H9 (cell line): ENCODE results near the gene SLCO1C1. TPM values are rescaled to one million over a fixed set of nuclear protein-coding genes. Genes with fewer than 3 reads are reported as not detected.

Experiments used
- DNase-seq: peaks from one replicate; pipeline ENCODE4 v3.0.0-alpha.2; 2017
- H2AFZ ChIP-seq: one replicate; pipeline ENCODE4 v1.6.1; 2013; ENCODE audit warnings: mild to moderate bottlenecking, low read length, control low read depth, moderate library complexity
- H2AK5ac ChIP-seq: 2 replicates; pipeline ENCODE4 v1.6.1; 2013; ENCODE audit warnings: low read length, control low read depth, mixed read lengths; ENCODE audit not compliant: insufficient read length
- H2BK120ac ChIP-seq: one replicate; pipeline ENCODE4 v1.6.1; 2013; ENCODE audit warnings: low read depth, mild to moderate bottlenecking, low read length, control low read depth, inconsistent platforms; ENCODE audit not compliant: poor library complexity, severe bottlenecking
- H2BK12ac ChIP-seq: 2 replicates; pipeline ENCODE4 v1.6.1; 2013; ENCODE audit warnings: low read length, control low read depth, mixed read lengths, low read depth; ENCODE audit not compliant: insufficient read length
- H2BK15ac ChIP-seq: 2 replicates; pipeline ENCODE4 v1.6.1; 2013; ENCODE audit warnings: low read depth, low read length, control low read depth
- H2BK20ac ChIP-seq: one replicate; pipeline ENCODE4 v1.6.1; 2013; ENCODE audit warnings: low read depth, mild to moderate bottlenecking, low read length, control low read depth, inconsistent platforms; ENCODE audit not compliant: poor library complexity, severe bottlenecking
- H2BK5ac ChIP-seq: 2 replicates; pipeline ENCODE4 v1.6.1; 2013; ENCODE audit warnings: low read length, control low read depth, mixed read lengths; ENCODE audit not compliant: insufficient read length
- H3K14ac ChIP-seq: 2 replicates; pipeline ENCODE4 v1.6.1; 2013; ENCODE audit warnings: low read length, control low read depth; ENCODE audit not compliant: insufficient read depth
- H3K18ac ChIP-seq: 2 replicates; pipeline ENCODE4 v1.6.1; 2013; ENCODE audit warnings: low read depth, mild to moderate bottlenecking, mixed read lengths, low read length, control low read depth; ENCODE audit not compliant: insufficient read length
- H3K23ac ChIP-seq: 2 replicates; pipeline ENCODE4 v1.6.1; 2013; ENCODE audit warnings: low read length, control low read depth, mixed read lengths, low read depth; ENCODE audit not compliant: insufficient read length
- H3K23me2 ChIP-seq: 2 replicates; pipeline ENCODE4 v1.6.1; 2013; ENCODE audit warnings: low read depth, mild to moderate bottlenecking, mixed read lengths, low read length, control low read depth; ENCODE audit not compliant: insufficient read length, poor library complexity, severe bottlenecking
- H3K27ac ChIP-seq: 2 replicates; pipeline ENCODE4 v1.5.1; 2013; ENCODE audit warnings: low read length, control low read depth, mixed read lengths, low read depth; ENCODE audit not compliant: insufficient read length
- H3K27me3 ChIP-seq: 2 replicates; pipeline ENCODE4 v1.6.1; 2013; ENCODE audit warnings: low read length, control low read depth, inconsistent platforms; ENCODE audit not compliant: insufficient read depth
- H3K4ac ChIP-seq: 2 replicates; pipeline ENCODE4 v1.6.1; 2013; ENCODE audit warnings: low read depth, mild to moderate bottlenecking, control low read depth, inconsistent platforms, low read length, moderate library complexity
- H3K4me1 ChIP-seq: 2 replicates; pipeline ENCODE4 v1.6.1; 2013; ENCODE audit warnings: low read length, control low read depth, inconsistent platforms; ENCODE audit not compliant: insufficient read depth
- H3K4me2 ChIP-seq: 2 replicates; pipeline ENCODE4 v1.6.1; 2013; ENCODE audit warnings: low read length, control low read depth, mixed read lengths; ENCODE audit not compliant: insufficient read length, insufficient read depth
- H3K56ac ChIP-seq: 2 replicates; pipeline ENCODE4 v1.6.1; 2013; ENCODE audit warnings: low read depth, mild to moderate bottlenecking, mixed read lengths, low read length, control low read depth; ENCODE audit not compliant: insufficient read length
- H3K79me1 ChIP-seq: 2 replicates; pipeline ENCODE4 v1.6.1; 2013; ENCODE audit warnings: low read depth, mild to moderate bottlenecking, moderate library complexity, low read length, control low read depth, inconsistent platforms; ENCODE audit not compliant: insufficient read depth, poor library complexity, severe bottlenecking
- H3K79me2 ChIP-seq: 2 replicates; pipeline ENCODE4 v1.6.1; 2013; ENCODE audit warnings: low read length, control low read depth, inconsistent platforms; ENCODE audit not compliant: insufficient read depth
- H3K9ac ChIP-seq: 2 replicates; pipeline ENCODE4 v1.6.1; 2013; ENCODE audit warnings: low read length, control low read depth, mixed read lengths; ENCODE audit not compliant: insufficient read length; ENCODE audit errors: extremely low read depth
- H3K9me3 ChIP-seq: one replicate; pipeline ENCODE4 v1.6.1; 2013; ENCODE audit warnings: low read depth, low read length, inconsistent platforms; ENCODE audit not compliant: control insufficient read depth
- H3T11ph ChIP-seq: one replicate; pipeline ENCODE4 v1.6.1; 2013; ENCODE audit warnings: mild to moderate bottlenecking, low read length, control low read depth, inconsistent platforms
- H4K20me1 ChIP-seq: one replicate; pipeline ENCODE4 v1.6.1; 2013; ENCODE audit not compliant: control insufficient read depth, insufficient read length, insufficient read depth
- H4K5ac ChIP-seq: 2 replicates; pipeline ENCODE4 v1.6.1; 2013; ENCODE audit warnings: low read depth, mild to moderate bottlenecking, mixed read lengths, low read length, control low read depth; ENCODE audit not compliant: insufficient read length
- H4K8ac ChIP-seq: replicated peaks from 2 replicates; pipeline ENCODE4 v1.6.1; 2013; ENCODE audit warnings: low read length, control low read depth, mixed read lengths, low read depth; ENCODE audit not compliant: insufficient read length
- H4K91ac ChIP-seq: 2 replicates; pipeline ENCODE4 v1.6.1; 2013; ENCODE audit warnings: low read depth, mild to moderate bottlenecking, moderate library complexity, mixed read lengths, low read length, control low read depth; ENCODE audit not compliant: insufficient read length
- H3K27ac Mint-ChIP-seq, 3 experiments: 2 replicates in 2 of 3; 3 replicates in 1 of 3; pipeline ENCODE4 v1.8.0; 2020 to 2021; ENCODE audit warnings: mixed read lengths in 3 of 3, mild to moderate bottlenecking in 1 of 3, moderate library complexity in 1 of 3
- H3K27me3 Mint-ChIP-seq: 2 replicates; pipeline ENCODE4 v1.8.0; 2021; ENCODE audit warnings: low read depth, mild to moderate bottlenecking, moderate library complexity, mixed read lengths
- H3K36me3 Mint-ChIP-seq, 3 experiments: 2 replicates in 2 of 3; 3 replicates in 1 of 3; pipeline ENCODE4 v1.8.0; 2020 to 2021; ENCODE audit warnings: low read depth in 3 of 3, mixed read lengths in 3 of 3; ENCODE audit not compliant: insufficient read depth in 1 of 3
- H3K4me1 Mint-ChIP-seq, 2 experiments: 2 replicates each; pipeline ENCODE4 v1.8.0; 2020; ENCODE audit warnings: mixed read lengths in 2 of 2
- H3K4me3 Mint-ChIP-seq, 2 experiments: 2 replicates in 1 of 2; 3 replicates in 1 of 2; pipeline ENCODE4 v1.8.0; 2020 to 2021; ENCODE audit warnings: mild to moderate bottlenecking in 2 of 2, mixed read lengths in 2 of 2, moderate library complexity in 1 of 2
- H3K9me3 Mint-ChIP-seq, 2 experiments: 2 replicates in 1 of 2; 3 replicates in 1 of 2; pipeline ENCODE4 v1.8.0; 2020; ENCODE audit warnings: mild to moderate bottlenecking in 2 of 2, mixed read lengths in 2 of 2, moderate library complexity in 1 of 2
- WGBS: extraction: QIAGEN DNeasy Blood & Tissue Kit; methylation state at CpG from one replicate; pipeline ENCODE4 v1.1.7; 2013; ENCODE audit warnings: missing lambda C conversion rate, low lambda C conversion rate, mixed read lengths; ENCODE audit not compliant: insufficient read length; ENCODE audit errors: extremely low coverage; 5-methylcytosine and 5-hydroxymethylcytosine counted together
- total RNA-seq: library from RNA; stranded (reverse); gene quantifications from 2 replicates; pipeline ENCODE4 v1.2.1, GENCODE V29; 2021
- TF ChIP-seq, protein P1 (sequence below): fragments of 200-600 bp; sonication (generic); conservative IDR thresholded peaks from 3 replicates; pipeline ENCODE4 v1.8.0; 2021; ENCODE audit warnings: antibody characterized with exemption, mild to moderate bottlenecking

Gene SLCO1C1
- total RNA-seq, 1 experiment from 2014 or later = not detected

DNA sequence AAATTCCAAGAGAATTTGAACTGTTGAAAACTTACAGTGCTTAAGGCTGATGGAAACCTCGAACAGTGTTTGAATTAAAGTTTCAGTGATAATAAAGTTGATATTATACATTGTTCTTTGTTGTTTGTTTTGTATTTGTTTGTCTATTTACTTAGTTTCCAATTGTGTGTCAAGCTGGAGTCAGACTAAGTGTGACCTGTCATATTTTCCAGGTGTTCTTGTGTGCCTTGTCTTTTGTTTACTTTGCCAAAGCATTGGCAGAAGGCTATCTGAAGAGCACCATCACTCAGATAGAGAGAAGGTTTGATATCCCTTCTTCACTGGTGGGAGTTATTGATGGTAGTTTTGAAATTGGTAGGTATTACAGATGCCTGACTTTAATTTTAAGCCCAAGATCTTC lies 6.0 kb downstream of the SLCO1C1 start:
- no peak overlapping the region for H3K14ac ChIP-seq
- H3K23ac ChIP-seq = no peak overlapping the region
- Mint-ChIP-seq H3K27ac (no peak overlapping the region), H3K4me3 (no peak overlapping the region), H3K9me3 (no peaks in the 10 kb centered on the region), H3K4me1 (peaks cover 16 to 17% of the 10 kb centered on the region in 2 experiments), H3K27me3 (no peaks in the 10 kb centered on the region), H3K36me3 (no peaks in the 10 kb centered on the region)
- H2BK5ac ChIP-seq = no peak overlapping the region
- no CpG with 5 or more reads among the region's 1 CpG for WGBS
- TF ChIP-seq, protein P1, sequence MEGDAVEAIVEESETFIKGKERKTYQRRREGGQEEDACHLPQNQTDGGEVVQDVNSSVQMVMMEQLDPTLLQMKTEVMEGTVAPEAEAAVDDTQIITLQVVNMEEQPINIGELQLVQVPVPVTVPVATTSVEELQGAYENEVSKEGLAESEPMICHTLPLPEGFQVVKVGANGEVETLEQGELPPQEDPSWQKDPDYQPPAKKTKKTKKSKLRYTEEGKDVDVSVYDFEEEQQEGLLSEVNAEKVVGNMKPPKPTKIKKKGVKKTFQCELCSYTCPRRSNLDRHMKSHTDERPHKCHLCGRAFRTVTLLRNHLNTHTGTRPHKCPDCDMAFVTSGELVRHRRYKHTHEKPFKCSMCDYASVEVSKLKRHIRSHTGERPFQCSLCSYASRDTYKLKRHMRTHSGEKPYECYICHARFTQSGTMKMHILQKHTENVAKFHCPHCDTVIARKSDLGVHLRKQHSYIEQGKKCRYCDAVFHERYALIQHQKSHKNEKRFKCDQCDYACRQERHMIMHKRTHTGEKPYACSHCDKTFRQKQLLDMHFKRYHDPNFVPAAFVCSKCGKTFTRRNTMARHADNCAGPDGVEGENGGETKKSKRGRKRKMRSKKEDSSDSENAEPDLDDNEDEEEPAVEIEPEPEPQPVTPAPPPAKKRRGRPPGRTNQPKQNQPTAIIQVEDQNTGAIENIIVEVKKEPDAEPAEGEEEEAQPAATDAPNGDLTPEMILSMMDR = no peak
- H4K5ac ChIP-seq = no peak overlapping the region
- H3K4me2 ChIP-seq = no peak overlapping the region
- H3K27ac ChIP-seq = no peak overlapping the region
- no peak overlapping the region for H2BK12ac ChIP-seq
- H3K18ac ChIP-seq = no peak overlapping the region
- no peaks in the 10 kb centered on the region for H3K23me2 ChIP-seq
- H3K79me1 ChIP-seq = no peaks in the 10 kb centered on the region
- H3T11ph ChIP-seq = no peak overlapping the region
- no peaks in the 10 kb centered on the region for H3K27me3 ChIP-seq
- no peak overlapping the region for H2BK15ac ChIP-seq
- no peak overlapping the region for H2BK20ac ChIP-seq
- H3K9ac ChIP-seq = no peak overlapping the region
- H3K4me1 ChIP-seq = no peaks in the 10 kb centered on the region
- no peak overlapping the region for H4K8ac ChIP-seq
- no peak overlapping the region for H4K91ac ChIP-seq
- no peaks in the 10 kb centered on the region for H3K79me2 ChIP-seq
- H3K9me3 ChIP-seq = no peaks in the 10 kb centered on the region
- H3K56ac ChIP-seq = no peak overlapping the region
- H2AFZ ChIP-seq = no peak overlapping the region
- no peak for DNase-seq
- no peaks in the 10 kb centered on the region for H4K20me1 ChIP-seq
- H2AK5ac ChIP-seq = no peak overlapping the region
- H3K4ac ChIP-seq = no peak overlapping the region
- no peak overlapping the region for H2BK120ac ChIP-seq
